B cell (primary cell): ENCODE data around the gene MAPK14.

ENCODE experiments used
- CTCF ChIP-seq: fragments of 200-600 bp; IDR thresholded peaks from one replicate; pipeline ENCODE4 v1.8.0; 2022; ENCODE audit warnings: antibody characterized with exemption, mild to moderate bottlenecking
- EZH2 ChIP-seq: IDR thresholded peaks from 2 replicates; pipeline ENCODE4 v1.6.1; 2012; ENCODE audit warnings: borderline replicate concordance, low read depth, mild to moderate bottlenecking, moderate library complexity, low read length; ENCODE audit not compliant: insufficient read depth, poor library complexity, severe bottlenecking

GRCh38 chr6:36099869-36100483 is 72.4 kb downstream of the MAPK14 start:
- TF ChIP-seq CTCF = no peak
- no peak for TF ChIP-seq EZH2
